ENCODE results near the gene POLD1.
"Not testable (repeated sequence)": the region's sequence is repeated elsewhere in the genome, so short reads cannot be mapped to it uniquely, and the experiment has no call there.

POLD1 gene

DNA sequence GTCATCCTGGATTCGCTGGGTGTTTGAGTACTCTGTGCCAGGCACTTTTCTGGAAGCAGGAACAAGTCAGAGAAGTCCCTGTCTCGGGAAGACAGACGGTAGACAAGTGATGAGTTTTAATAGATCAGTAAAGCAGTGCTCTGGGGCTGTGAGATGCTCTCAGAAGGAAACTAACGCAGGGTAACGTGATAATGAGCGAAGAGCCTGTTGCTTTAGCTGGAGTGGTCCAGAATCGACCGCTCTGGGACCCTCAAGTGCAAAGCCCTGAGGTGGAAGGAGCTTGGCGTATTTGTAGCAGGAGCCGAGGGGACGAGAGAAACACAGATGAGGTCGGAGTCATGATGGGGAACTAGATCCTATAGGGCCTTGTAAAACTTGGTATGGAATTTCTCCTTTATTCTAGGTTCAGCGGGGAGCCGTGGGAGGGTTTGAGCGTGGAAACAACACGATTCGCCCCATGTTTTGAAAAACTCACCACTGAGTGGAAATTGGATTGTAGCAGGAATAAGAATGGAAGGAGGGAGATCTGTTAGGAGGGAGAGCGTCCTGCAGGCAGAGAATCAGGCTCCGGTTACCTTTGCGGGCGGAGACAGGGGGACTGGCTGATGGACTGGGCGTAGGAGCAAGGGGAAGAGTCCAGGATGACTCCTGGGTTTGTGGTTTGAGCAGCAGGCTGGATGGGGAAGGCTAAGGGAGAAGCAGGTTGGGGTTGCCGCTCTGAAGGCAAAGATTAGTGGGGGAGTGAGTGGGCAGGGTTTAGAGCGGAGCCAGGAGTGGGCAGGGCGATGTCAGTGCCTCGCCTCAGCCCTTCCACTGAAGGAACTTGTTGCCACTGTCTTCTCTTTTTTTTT, 763 bp downstream of the POLD1 start:
- Histone ChIP-seq H3K36me3 (replicated peaks) (peaks cover 11% of the 10 kb centered on the region), H3K27me3 (replicated peaks) (no peaks in the 10 kb centered on the region), H3K27ac (peak overlapping the region; percentile 26), H3K4me3 (ENCODE audit: low read depth, low read length) (peak overlapping the region; percentile 72)
- TF ChIP-seq, protein P1, sequence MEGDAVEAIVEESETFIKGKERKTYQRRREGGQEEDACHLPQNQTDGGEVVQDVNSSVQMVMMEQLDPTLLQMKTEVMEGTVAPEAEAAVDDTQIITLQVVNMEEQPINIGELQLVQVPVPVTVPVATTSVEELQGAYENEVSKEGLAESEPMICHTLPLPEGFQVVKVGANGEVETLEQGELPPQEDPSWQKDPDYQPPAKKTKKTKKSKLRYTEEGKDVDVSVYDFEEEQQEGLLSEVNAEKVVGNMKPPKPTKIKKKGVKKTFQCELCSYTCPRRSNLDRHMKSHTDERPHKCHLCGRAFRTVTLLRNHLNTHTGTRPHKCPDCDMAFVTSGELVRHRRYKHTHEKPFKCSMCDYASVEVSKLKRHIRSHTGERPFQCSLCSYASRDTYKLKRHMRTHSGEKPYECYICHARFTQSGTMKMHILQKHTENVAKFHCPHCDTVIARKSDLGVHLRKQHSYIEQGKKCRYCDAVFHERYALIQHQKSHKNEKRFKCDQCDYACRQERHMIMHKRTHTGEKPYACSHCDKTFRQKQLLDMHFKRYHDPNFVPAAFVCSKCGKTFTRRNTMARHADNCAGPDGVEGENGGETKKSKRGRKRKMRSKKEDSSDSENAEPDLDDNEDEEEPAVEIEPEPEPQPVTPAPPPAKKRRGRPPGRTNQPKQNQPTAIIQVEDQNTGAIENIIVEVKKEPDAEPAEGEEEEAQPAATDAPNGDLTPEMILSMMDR (IDR thresholded peaks at IDR 0.05; ENCODE audit: low read depth, low read length, missing control alignments) = no peak
- DNase-seq = peak; percentile 37
- in situ Hi-C loops (cut with HindIII; ENCODE audit: low pct_ligation_motif_present, low sequenced_read_pairs) = no loop called here

DNA sequence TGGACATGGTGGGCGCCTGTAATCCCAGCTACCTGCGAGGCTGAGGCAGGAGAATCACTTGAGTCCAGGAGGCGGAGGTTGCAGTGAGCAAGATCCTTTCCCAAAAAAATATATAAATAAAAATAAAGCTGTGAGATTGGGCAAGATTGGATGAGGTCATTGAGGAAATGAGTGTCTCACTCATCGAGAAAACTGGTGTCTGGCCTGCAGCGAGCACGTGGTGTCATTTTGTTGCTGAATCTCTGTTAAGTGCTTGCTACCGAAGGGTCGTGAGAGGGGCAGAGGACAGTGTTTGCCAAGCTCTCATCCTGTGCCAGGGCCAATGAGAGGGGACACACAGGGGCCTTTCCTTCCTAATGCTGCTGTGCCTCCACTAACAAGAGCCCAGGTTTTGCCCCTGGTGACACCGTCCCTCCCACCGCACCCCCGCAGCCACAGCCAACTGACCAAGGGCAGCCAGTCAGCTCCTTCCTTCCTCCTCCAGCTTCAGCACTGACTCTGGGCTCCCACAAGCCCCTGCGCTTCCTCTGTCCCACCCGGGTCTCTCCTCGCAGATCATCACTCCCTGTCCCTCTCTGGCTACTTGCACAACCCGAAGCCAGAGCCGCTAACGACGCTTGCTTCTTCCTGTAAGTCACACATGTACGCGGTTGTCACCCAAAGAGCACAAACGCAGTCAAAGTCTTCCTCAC, 3.2 kb downstream of the POLD1 start:
- no peak overlapping the region for H3K4me3 ChIP-seq (ENCODE audit: low read depth, low read length)
- TF ChIP-seq, protein P1 (IDR thresholded peaks at IDR 0.05; ENCODE audit: low read depth, low read length, missing control alignments) = no peak
- peak; percentile 36 for DNase-seq
- H3K36me3 ChIP-seq (replicated peaks) = no peaks in the 10 kb centered on the region
- H3K27me3 ChIP-seq (replicated peaks) = no peaks in the 10 kb centered on the region
- in situ Hi-C loops (cut with HindIII; ENCODE audit: low pct_ligation_motif_present, low sequenced_read_pairs) = no loop called here
- no peak overlapping the region for H3K27ac ChIP-seq

DNA sequence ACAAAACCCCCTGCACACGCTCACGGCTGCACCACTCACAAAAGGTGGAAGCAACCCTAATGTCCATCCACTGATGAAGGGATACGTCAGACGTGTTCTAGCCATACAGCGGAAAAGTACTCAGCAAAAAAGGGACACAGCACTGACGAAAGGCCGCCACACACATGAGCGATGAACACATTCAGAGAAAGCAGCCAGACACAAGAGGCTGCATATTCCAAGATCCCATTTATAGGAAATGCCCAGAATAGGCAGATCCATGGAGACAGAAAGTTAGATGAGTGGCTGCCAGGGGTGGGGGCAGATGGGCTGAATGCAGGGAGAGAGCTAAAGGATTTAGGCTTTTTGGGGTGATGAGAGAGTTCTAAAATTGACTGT, 3.7 kb downstream of the POLD1 start:
- no peaks in the 10 kb centered on the region for H3K36me3 ChIP-seq (replicated peaks)
- no peaks in the 10 kb centered on the region for H3K27me3 ChIP-seq (replicated peaks)
- in situ Hi-C loops (cut with HindIII; ENCODE audit: low pct_ligation_motif_present, low sequenced_read_pairs) = no loop called here
- no peak overlapping the region for H3K4me3 ChIP-seq (ENCODE audit: low read depth, low read length)
- no peak overlapping the region for H3K27ac ChIP-seq
- TF ChIP-seq, protein P1 (IDR thresholded peaks at IDR 0.05; ENCODE audit: low read depth, low read length, missing control alignments) = no peak
- no peak for DNase-seq

DNA sequence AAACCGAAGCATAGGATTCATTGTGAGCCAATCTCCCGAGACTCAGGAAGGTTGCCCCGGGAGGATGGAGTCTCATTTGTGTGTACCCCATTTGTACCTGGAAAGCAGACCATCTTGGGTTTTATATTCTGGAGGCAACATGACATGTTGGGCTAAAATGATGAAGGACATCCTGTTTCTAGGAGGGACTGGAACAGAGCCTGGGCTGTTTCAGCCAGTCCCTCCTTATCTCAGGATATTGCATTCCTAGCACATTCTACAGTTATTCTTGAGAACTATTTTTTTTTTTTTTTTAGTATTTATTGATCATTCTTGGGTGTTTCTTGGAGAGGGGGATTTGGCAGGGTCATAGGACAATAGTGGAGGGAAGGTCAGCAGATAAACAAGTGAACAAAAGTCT, 6.1 kb downstream of the POLD1 start:
- H3K27me3 ChIP-seq (replicated peaks); H3K4me3 ChIP-seq (ENCODE audit: low read depth, low read length); H3K27ac ChIP-seq; DNase-seq; H3K36me3 ChIP-seq (replicated peaks); in situ Hi-C loops (cut with HindIII; ENCODE audit: low pct_ligation_motif_present, low sequenced_read_pairs): not testable (repeated sequence)

DNA sequence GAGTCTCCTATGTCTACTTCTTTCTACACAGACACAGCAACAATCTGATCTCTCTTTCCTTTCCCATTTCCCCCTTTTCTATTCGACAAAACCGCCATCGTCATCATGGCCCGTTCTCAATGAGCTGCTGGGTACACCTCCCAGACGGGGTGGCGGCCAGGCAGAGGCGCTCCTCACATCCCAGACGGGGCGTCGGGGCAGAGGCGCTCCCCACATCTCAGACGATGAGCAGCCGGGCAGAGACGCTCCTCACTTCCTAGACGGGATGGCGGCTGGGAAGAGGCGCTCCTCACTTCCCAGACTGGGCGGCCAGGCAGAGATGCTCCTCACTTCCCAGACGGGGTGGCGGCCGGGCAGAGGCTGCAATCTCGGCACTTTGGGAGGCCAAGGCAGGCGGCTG, 6.8 kb downstream of the POLD1 start:
- H3K4me3 ChIP-seq (ENCODE audit: low read depth, low read length); H3K36me3 ChIP-seq (replicated peaks); in situ Hi-C loops (cut with HindIII; ENCODE audit: low pct_ligation_motif_present, low sequenced_read_pairs): not testable (repeated sequence)

DNA sequence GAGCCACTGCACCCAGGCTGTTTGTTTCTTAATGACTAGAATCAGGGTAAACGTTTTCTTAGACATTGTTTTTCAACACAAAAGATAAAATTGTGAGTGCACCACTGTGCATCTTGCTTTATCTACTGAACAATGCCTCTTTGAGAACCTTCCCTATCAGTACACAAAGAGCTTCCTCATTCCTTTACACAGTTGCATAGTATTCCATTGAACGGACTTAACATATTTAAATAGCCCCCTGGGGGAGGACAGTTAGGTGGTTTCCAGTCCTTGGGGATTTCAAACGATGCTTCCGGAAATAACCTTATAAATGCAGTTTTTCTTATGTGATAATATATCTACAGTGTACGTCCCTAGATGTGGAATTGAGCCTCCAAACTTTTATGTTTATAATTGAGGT, 8.6 kb downstream of the POLD1 start:
- no peak overlapping the region for H3K4me3 ChIP-seq (ENCODE audit: low read depth, low read length)
- in situ Hi-C loops (cut with HindIII; ENCODE audit: low pct_ligation_motif_present, low sequenced_read_pairs) = no loop called here
- H3K36me3 ChIP-seq (replicated peaks) = no peaks in the 10 kb centered on the region
- H3K27me3 ChIP-seq (replicated peaks) = no peaks in the 10 kb centered on the region
- TF ChIP-seq, protein P1 (IDR thresholded peaks at IDR 0.05; ENCODE audit: low read depth, low read length, missing control alignments) = no peak
- DNase-seq = no peak
- no peak overlapping the region for H3K27ac ChIP-seq

More for the DNA sequence above, 6.8 kb downstream of the POLD1 start:
- not testable (repeated sequence) for H3K27ac ChIP-seq; H3K27me3 ChIP-seq (replicated peaks); DNase-seq

Data from brain microvascular endothelial cell (primary cell).